Upper lobe of left lung (tissue), 6 donors: Measurements from ENCODE around the gene DHRS4. TPM values are rescaled to one million over a fixed set of nuclear protein-coding genes. Genes with fewer than 3 reads are reported as not detected.
"Not testable (repeated sequence)": the region's sequence is repeated elsewhere in the genome, so short reads cannot be mapped to it uniquely, and the experiment has no call there.

Source experiments
- ATAC-seq, 2 donors: fragments of 200-7000 bp; cut with Tn5 transposase; one replicate each; pipeline ENCODE4 v1.9.1; 2022; ENCODE audit warnings: mild to moderate bottlenecking in 2 of 2, moderate library complexity in 2 of 2; ENCODE audit not compliant: low FRiP score in 2 of 2
- DNase-seq, 2 donors: peaks; one replicate each; pipeline ENCODE4 v3.0.0-alpha.2; 2019 to 2020
- H3K27ac ChIP-seq, 4 donors: fragments of 200-600 bp; sonication (generic); one replicate each; pipeline ENCODE4 v1.5.1; 2016 to 2019
- H3K27me3 ChIP-seq, 4 donors: fragments of 200-600 bp; sonication (generic); one replicate each; pipeline ENCODE4 v1.5.1; 2017 to 2019
- H3K36me3 ChIP-seq, 4 donors: fragments of 200-600 bp; sonication (generic); one replicate each; pipeline ENCODE4 v1.5.1; 2016 to 2019
- H3K4me1 ChIP-seq, 4 donors: fragments of 200-600 bp; sonication (generic); one replicate each; pipeline ENCODE4 v1.5.1; 2018 to 2019
- H3K4me3 ChIP-seq, 4 donors: fragments of 200-600 bp; sonication (generic); one replicate each; pipeline ENCODE4 v1.5.1; 2017 to 2019; ENCODE audit warnings: mild to moderate bottlenecking in 2 of 4, moderate library complexity in 1 of 4
- H3K9me3 ChIP-seq, 4 donors: fragments of 200-600 bp; sonication (generic); one replicate each; pipeline ENCODE4 v1.5.1; 2018 to 2019
- EP300 ChIP-seq, 4 donors: sonication (generic); formaldehyde crosslinking; IDR thresholded peaks; one replicate each; pipeline ENCODE4 v1.5.1; 2017; ENCODE audit warnings: antibody characterized with exemption in 4 of 4, control low read depth in 2 of 4
- POLR2A ChIP-seq, 4 donors: fragments of 450-650 bp; IDR thresholded peaks; one replicate each; pipeline ENCODE4 v1.5.1; 2016 to 2017; ENCODE audit warnings: antibody characterized with exemption in 4 of 4, mild to moderate bottlenecking in 2 of 4
- POLR2AphosphoS5 ChIP-seq, 2 donors: sonication (generic); formaldehyde crosslinking; IDR thresholded peaks; one replicate each; pipeline ENCODE4 v1.5.1; 2017; ENCODE audit warnings: antibody characterized with exemption in 2 of 2
- WGBS, 2 donors: methylation state at CpG; one replicate each; pipeline ENCODE4 v1.1.5; 2017 to 2018; 5-methylcytosine and 5-hydroxymethylcytosine counted together
- total RNA-seq, 6 donors: library from RNA; depleted of rRNA in 4 of 6; stranded (reverse); fragments of >200 nt in 4 of 6; gene quantifications; one replicate each; pipeline versions ENCODE4 v1.1.0 to v1.2.1, GENCODE V29; 2016 to 2021
- TF ChIP-seq, protein P1 (sequence below), 6 experiments: fragments of 450-650 bp in 4 of 6; fragments of 200-600 bp in 2 of 6; sonication (generic) in 2 of 6; IDR thresholded peaks; one replicate each; pipeline ENCODE4 v1.5.1; 2016 to 2019; ENCODE audit warnings: antibody characterized with exemption in 6 of 6
- donor health status: DM: no; HTN: no; CAD: no; lungs with moderate emphysema.
- donor health status: DM: no; HTN: yes; CAD: no; lungs with severe emphysema.

DHRS4 gene
- total RNA-seq, 6 donors from 2014 or later = 30.3 to 57.9 (median 33.8) TPM

DNA sequence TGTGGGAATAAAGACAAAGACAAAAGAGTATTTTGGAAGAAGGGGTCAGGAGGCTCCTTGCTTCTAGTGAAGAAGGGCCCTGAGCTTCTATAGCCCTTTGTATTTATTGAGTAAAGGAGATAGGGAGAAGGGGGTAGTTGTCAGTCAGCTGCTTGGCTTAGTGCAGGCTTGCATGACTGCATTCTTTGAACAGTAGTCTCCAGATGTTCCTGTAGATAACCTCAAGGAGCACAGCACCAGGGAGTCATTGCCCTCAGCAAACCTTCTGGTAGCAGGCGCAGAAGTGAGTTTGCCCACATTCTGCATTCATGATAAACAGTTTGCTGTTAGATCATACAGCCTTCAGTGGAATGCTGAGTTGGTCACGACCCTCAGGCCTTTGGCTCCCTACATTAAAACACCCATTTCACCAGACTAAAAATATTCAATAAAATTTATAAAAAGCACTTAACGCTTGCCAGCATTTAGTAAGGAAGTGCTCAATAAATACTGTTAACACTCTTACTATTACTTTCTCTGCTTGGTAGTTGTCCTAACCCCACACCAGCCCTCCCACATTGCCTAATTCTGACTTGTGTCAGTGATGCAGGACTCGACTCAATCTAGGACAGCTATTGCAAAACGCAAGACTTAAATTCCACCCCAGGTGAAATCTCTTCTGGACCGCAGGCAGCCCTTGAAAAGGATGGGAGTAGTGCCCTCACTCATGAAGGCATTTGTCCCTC lies 3.0 kb upstream of the DHRS4 start:
- no peak for ATAC-seq
- WGBS, 2 donors = 87 to 92% methylated on average over 6 of the region's 6 CpGs
- H3K4me1 ChIP-seq = peaks cover 12 to 26% (median 19%) of the 10 kb centered on the region in 4 donors
- no peak overlapping the region for H3K27ac ChIP-seq
- no peaks in the 10 kb centered on the region for H3K9me3 ChIP-seq
- no peak for DNase-seq
- H3K27me3 ChIP-seq = no peaks in the 10 kb centered on the region
- TF ChIP-seq POLR2AphosphoS5 (IDR thresholded peaks at IDR 0.05) (no peak), EP300 (IDR thresholded peaks at IDR 0.05) (no peak), POLR2A (IDR thresholded peaks at IDR 0.05) (no peak)
- TF ChIP-seq, protein P1, sequence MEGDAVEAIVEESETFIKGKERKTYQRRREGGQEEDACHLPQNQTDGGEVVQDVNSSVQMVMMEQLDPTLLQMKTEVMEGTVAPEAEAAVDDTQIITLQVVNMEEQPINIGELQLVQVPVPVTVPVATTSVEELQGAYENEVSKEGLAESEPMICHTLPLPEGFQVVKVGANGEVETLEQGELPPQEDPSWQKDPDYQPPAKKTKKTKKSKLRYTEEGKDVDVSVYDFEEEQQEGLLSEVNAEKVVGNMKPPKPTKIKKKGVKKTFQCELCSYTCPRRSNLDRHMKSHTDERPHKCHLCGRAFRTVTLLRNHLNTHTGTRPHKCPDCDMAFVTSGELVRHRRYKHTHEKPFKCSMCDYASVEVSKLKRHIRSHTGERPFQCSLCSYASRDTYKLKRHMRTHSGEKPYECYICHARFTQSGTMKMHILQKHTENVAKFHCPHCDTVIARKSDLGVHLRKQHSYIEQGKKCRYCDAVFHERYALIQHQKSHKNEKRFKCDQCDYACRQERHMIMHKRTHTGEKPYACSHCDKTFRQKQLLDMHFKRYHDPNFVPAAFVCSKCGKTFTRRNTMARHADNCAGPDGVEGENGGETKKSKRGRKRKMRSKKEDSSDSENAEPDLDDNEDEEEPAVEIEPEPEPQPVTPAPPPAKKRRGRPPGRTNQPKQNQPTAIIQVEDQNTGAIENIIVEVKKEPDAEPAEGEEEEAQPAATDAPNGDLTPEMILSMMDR (IDR thresholded peaks at IDR 0.05) = no peak
- H3K4me3 ChIP-seq = no peak overlapping the region
- H3K36me3 ChIP-seq = peaks cover 0 to under 1% (median 0%) of the 10 kb centered on the region in 4 donors

DNA sequence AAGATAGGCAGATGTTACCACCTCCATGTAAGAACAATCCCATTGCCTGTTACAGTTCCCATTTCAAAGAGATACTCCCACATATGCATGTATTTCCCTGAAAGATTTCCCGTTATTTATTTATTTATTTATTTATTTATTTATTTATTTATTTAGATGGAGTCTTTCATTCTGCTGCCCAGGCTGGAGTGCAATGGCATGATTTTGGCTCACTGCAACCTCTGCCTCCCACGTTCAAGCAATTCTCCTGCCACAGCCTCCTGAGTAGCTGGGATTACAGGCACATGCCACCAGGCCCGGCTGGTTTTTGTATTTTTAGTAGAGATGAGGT lies 2.5 kb upstream of the DHRS4 start:
- not testable (repeated sequence) for H3K4me3 ChIP-seq, H3K36me3 ChIP-seq, H3K9me3 ChIP-seq, DNase-seq, H3K27me3 ChIP-seq, H3K27ac ChIP-seq, ATAC-seq
- WGBS, 2 donors = 81 to 93% methylated on average over 3 of the region's 3 CpGs
- H3K4me1 ChIP-seq = peaks cover 12 to 26% (median 19%) of the 10 kb centered on the region in 4 donors

DNA sequence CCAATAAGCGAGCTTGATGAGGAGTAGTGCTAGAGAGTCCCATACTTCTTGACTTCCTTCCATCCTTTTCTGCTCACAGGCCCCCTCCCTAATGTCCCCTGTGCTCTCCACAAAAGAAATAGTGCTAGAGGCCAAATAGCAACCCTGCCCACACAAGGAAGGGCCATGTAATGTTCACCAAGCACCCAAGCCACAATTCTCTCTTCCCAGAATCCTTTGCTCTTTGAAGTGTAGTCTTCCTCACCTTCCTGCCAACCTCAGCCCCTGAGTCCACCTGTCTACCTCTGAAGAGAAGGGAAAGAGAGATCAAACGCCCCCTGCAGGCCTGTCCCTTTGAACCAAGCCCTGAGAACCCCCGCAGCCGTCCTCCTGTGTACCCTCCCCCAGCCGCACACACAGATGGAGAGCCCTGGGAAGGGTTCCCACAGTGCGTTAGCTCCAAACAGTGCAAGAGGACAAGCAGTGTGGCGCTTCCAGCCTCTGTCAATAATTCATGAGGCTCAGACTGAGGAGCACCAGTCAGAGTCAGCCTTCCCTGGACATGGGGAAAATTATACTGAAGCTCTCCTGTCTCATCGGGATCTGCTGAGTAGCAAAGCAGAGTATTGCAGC lies 1.9 kb upstream of the DHRS4 start:
- Histone ChIP-seq H3K27me3 (no peaks in the 10 kb centered on the region), H3K36me3 (peaks cover 0 to 5% (median 0%) of the 10 kb centered on the region in 4 donors), H3K9me3 (no peaks in the 10 kb centered on the region), H3K27ac (no peak overlapping the region), H3K4me3 (no peak overlapping the region), H3K4me1 (peaks cover 12 to 26% (median 19%) of the 10 kb centered on the region in 4 donors)
- ATAC-seq = no peak
- no peak for DNase-seq
- TF ChIP-seq POLR2AphosphoS5 (IDR thresholded peaks at IDR 0.05) (no peak), POLR2A (IDR thresholded peaks at IDR 0.05) (no peak), EP300 (IDR thresholded peaks at IDR 0.05) (no peak)
- TF ChIP-seq, protein P1 (IDR thresholded peaks at IDR 0.05) = no peak
- 73 to 74% methylated on average over 4 to 8 of the region's 8 CpGs for WGBS, 2 donors

DNA sequence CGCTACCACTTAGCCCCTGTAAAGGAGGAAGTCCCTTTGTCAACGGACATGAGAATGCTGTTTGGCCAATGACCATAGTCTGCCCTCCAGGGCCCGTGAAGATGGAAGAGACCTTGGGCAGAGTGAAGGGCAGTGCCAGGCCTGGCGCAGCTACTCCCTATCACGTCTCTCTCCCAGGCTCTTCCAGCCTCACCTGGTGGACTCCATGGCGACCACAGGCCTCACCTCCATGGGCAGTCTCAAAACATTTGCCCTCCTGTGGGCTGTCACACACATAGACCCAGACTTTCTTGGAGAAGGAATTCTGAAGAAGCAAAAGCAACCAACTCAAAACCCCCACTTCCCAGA lies 480 bp upstream of the DHRS4 start:
- WGBS, 2 donors = 28 to 45% methylated on average over 4 to 6 of the region's 6 CpGs
- not testable (repeated sequence) for H3K27me3 ChIP-seq, H3K9me3 ChIP-seq, DNase-seq
- ATAC-seq = peak; percentile 1 to 49
- H3K27ac ChIP-seq = peak overlapping the region; percentile 76 to 91 (median 88)
- peak overlapping the region; percentile 67 to 98 (median 78) for H3K4me3 ChIP-seq
- peaks cover 12 to 26% (median 19%) of the 10 kb centered on the region in 4 donors for H3K4me1 ChIP-seq
- H3K36me3 ChIP-seq = peaks cover 0 to 12% (median 0%) of the 10 kb centered on the region in 4 donors

DNA sequence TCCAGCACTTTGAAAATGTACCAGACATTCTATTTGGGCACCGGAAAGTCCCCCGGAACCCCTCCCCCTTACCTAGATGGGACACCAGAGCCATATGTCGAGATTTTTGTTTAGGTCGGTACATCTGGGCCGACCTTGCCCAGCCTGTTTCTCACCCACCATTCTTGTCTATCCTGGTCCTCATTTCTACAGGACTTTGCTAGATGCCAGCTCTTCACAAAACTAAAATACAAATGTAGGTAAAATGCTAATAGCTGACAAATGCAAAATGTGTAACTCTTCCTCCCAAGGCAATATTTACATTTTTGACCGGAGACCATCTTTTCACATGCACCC lies 677 bp downstream of the DHRS4 start:
- not testable (repeated sequence) for H3K9me3 ChIP-seq, H3K27me3 ChIP-seq, DNase-seq, ATAC-seq
- WGBS, 2 donors = 14 to 21% methylated on average over 6 of the region's 6 CpGs
- peaks cover 12 to 26% (median 19%) of the 10 kb centered on the region in 4 donors for H3K4me1 ChIP-seq
- peak overlapping the region; percentile 76 to 91 (median 88) for H3K27ac ChIP-seq
- peaks cover 0 to 13% (median 0%) of the 10 kb centered on the region in 4 donors for H3K36me3 ChIP-seq
- H3K4me3 ChIP-seq = peak overlapping the region in 3 of 4 donors; percentile 67 to 98 (median 77)

DNA sequence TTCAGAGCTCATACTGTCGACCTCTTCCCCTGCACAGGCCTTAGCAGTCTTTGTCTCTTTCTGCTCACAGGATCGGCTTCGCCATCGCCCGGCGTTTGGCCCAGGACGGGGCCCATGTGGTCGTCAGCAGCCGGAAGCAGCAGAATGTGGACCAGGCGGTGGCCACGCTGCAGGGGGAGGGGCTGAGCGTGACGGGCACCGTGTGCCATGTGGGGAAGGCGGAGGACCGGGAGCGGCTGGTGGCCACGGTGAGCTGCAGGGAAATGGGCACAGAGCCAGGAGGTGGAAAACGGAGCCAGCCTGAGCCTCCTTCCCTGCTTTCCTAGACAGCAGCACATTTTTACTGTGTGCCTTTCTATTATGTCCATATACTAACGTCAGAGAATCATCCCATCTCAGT lies 1.4 kb downstream of the DHRS4 start:
- 78 to 94% methylated on average over 9 to 19 of the region's 20 CpGs for WGBS, 2 donors
- H3K27ac ChIP-seq, H3K27me3 ChIP-seq, H3K9me3 ChIP-seq, H3K4me3 ChIP-seq, ATAC-seq: not testable (repeated sequence)
- Histone ChIP-seq H3K36me3 (peaks cover 0 to 13% (median 0%) of the 10 kb centered on the region in 4 donors), H3K4me1 (peaks cover 12 to 26% (median 19%) of the 10 kb centered on the region in 4 donors)
- DNase-seq = peak in 1 of 2 donors; percentile 77

DNA sequence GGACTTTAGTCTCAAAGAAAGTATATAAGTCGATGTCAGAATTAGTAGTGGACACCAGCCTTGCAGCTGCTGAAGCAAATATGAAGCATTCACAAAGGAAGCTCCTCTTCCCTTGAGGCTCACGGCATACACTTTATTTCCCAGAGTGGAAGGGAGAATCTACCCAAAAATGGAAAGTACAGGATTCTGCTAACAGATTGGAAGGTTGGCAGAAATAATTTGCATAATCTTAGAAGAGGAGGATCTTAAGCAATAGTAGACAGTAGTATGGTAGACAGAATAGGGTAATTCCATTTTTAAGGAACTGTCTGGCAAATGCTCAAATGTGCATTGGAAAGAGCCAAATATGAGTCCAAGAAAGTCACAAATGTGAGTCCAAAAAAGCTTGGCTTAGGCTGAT lies 2.2 kb downstream of the DHRS4 start:
- not testable (repeated sequence) for DNase-seq, ATAC-seq, H3K27ac ChIP-seq, H3K9me3 ChIP-seq, H3K4me3 ChIP-seq, H3K27me3 ChIP-seq
- 83 to 85% methylated on average over 2 of the region's 2 CpGs for WGBS, 2 donors
- Histone ChIP-seq H3K36me3 (peaks cover 0 to 13% (median 0%) of the 10 kb centered on the region in 4 donors), H3K4me1 (peaks cover 12 to 26% (median 19%) of the 10 kb centered on the region in 4 donors)

DNA sequence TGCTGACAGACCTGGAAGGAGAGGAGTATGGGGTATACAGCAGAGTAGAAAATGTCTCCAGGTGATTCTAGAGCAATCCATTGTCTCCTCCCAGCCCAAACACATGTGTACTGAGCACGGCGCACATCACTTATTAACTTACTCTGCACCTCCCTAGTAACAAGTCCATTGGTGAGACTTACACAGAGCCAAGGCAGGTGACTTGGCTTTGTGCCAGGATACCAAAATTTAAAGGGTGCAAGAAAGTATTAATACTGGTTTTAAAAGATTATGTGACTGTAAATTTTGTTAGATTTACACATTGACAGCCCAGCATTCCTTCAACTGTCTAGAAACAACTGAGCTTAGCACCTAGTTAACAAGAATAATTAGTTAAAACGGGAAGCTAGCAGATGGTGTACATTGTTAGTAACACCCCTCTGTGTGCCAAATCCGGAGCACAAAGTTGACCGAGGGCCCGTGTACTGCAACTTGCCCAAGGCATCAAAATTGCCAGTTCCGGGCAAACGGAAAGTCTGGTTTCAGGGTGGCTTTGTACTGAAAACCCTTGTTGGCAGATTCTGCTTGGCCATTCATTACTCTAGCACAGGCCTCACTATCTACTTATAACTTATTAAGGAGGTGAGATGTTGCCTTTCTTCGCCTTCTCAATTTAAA lies 4.5 kb downstream of the DHRS4 start:
- Histone ChIP-seq H3K36me3 (peaks cover 0 to 13% (median 0%) of the 10 kb centered on the region in 4 donors), H3K4me1 (peaks cover 9 to 14% (median 11%) of the 10 kb centered on the region in 4 donors)
- not testable (repeated sequence) for ATAC-seq, DNase-seq, H3K4me3 ChIP-seq, H3K27me3 ChIP-seq, H3K27ac ChIP-seq, H3K9me3 ChIP-seq
- WGBS, 2 donors = 87 to 90% methylated on average over 9 of the region's 9 CpGs

DNA sequence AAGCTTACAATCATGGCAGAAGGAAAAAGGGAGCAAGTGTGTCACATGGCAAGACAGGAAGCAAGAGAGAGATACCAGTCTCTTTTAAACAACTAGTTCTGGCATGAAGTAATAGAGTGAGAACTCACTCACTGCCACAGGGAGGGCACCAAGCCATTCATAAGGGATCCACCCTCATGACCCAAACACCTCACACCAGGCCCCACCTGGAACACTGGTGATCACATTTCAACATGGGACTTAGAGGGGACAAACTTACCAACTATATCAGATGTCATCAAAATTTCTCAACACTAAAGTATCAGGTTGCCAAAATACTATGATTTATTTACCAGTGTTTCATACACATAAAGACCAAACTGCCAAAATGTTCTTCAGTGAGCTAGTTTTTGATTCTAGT lies 7.3 kb downstream of the DHRS4 start:
- H3K4me1 ChIP-seq, DNase-seq, H3K27me3 ChIP-seq, H3K27ac ChIP-seq, H3K36me3 ChIP-seq, ATAC-seq, H3K4me3 ChIP-seq, H3K9me3 ChIP-seq: not testable (repeated sequence)

DNA sequence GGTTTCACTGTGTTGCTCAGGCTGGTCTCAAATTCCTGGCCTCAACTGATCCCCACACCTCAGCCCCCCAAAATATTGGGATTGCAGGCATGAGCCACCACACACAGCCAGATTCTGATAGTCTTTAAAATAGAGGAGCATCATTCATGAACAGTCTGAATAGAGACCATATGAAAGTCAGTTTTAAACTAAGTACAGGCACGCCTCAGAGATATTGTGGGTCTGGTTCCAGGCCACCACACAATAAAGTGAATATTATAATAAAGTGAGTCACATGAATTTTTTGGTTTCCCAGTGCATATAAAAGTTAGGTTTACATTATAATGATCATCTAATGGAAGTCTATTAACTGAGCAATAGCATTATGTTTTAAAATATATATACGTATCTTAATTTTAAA lies 8.1 kb downstream of the DHRS4 start:
- not testable (repeated sequence) for H3K4me3 ChIP-seq, DNase-seq, H3K27ac ChIP-seq, ATAC-seq, H3K27me3 ChIP-seq, H3K9me3 ChIP-seq, H3K36me3 ChIP-seq, H3K4me1 ChIP-seq
- 80% methylated on average over 1 of the region's 2 CpGs; no CpG with 5 or more reads in 1 of the 2 donors for WGBS, 2 donors
